GM12878 (cell line): ENCODE results near the gene C17orf50.

ENCODE experiments used
- CREM ChIP-seq: IDR thresholded peaks from 2 replicates; pipeline ENCODE4 v1.6.1; 2014; ENCODE audit warnings: antibody characterized with exemption, low read depth
- CTCF ChIP-seq, 3 experiments: IDR thresholded peaks in 2 of 3; conservative IDR thresholded peaks in 1 of 3; 2 replicates each; pipeline ENCODE4 v1.5.1; 2011; ENCODE audit warnings: low read depth in 3 of 3, low read length in 3 of 3, mild to moderate bottlenecking in 3 of 3, control low read depth in 2 of 3, moderate library complexity in 2 of 3, inconsistent platforms in 1 of 3, mixed read lengths in 1 of 3; ENCODE audit not compliant: control insufficient read depth in 2 of 3, insufficient read depth in 1 of 3; ENCODE audit errors: extremely low read depth in 1 of 3
- CUX1 ChIP-seq: IDR thresholded peaks from 2 replicates; pipeline ENCODE4 v1.6.1; 2012; ENCODE audit warnings: improper control_type of control experiment, low read depth, low read length; ENCODE audit not compliant: insufficient replicate concordance
- EP300 ChIP-seq, 2 experiments: fragments of 150-350 bp in 1 of 2; IDR thresholded peaks; 2 replicates each; pipeline ENCODE4 v1.6.1; 2011 to 2012; ENCODE audit warnings: low read depth in 2 of 2, low read length in 2 of 2, borderline replicate concordance in 1 of 2, improper control_type of control experiment in 1 of 2, inconsistent platforms in 1 of 2; ENCODE audit not compliant: control insufficient read depth in 1 of 2
- ESRRA ChIP-seq: IDR thresholded peaks from 2 replicates; pipeline ENCODE4 v1.6.1; 2012; ENCODE audit warnings: mild to moderate bottlenecking, low read length, improper control_type of control experiment
- MTA3 ChIP-seq: IDR thresholded peaks from 2 replicates; pipeline ENCODE4 v1.6.1; 2012; ENCODE audit warnings: low read length, inconsistent platforms, borderline replicate concordance
- NFIC ChIP-seq: IDR thresholded peaks from 2 replicates; pipeline ENCODE4 v1.6.1; 2012; ENCODE audit warnings: low read depth, mild to moderate bottlenecking, inconsistent platforms, low read length, moderate library complexity
- NKRF ChIP-seq: fragments of 450-650 bp; conservative IDR thresholded peaks from 2 replicates; pipeline ENCODE4 v1.6.1; 2017; ENCODE audit warnings: mild to moderate bottlenecking, moderate library complexity
- POLR2A ChIP-seq: IDR thresholded peaks from 2 replicates; pipeline ENCODE4 v1.6.1; 2011; ENCODE audit warnings: low read depth, mild to moderate bottlenecking, low read length
- SUZ12 ChIP-seq: fragments of 200-600 bp; sonication (generic); IDR thresholded peaks from one replicate; pipeline ENCODE4 v1.6.1; 2018; ENCODE audit warnings: antibody characterized with exemption, mild to moderate bottlenecking; ENCODE audit not compliant: unreplicated experiment
- TCF7 ChIP-seq: IDR thresholded peaks from 2 replicates; pipeline ENCODE4 v1.6.1; 2014; ENCODE audit warnings: antibody characterized with exemption, borderline replicate concordance
- ZNF217 ChIP-seq: fragments of 450-650 bp; IDR thresholded peaks from 2 replicates; pipeline ENCODE4 v1.6.1; 2017; ENCODE audit warnings: antibody characterized with exemption, mild to moderate bottlenecking

GRCh38 chr17:35757243-35757642 is 3.4 kb upstream of the C17orf50 start:
- TF ChIP-seq CREM (no peak), CTCF (IDR thresholded peaks at IDR 0.05 in 2 of 3, conservative IDR thresholded peaks at IDR 0.05 in 1 of 3; ENCODE audit: control insufficient read depth in 2 of 3, extremely low read depth in 1 of 3, insufficient read depth in 1 of 3, low read depth in 3 of 3, low read length in 3 of 3) (no peak), ESRRA (no peak), SUZ12 (no peak), TCF7 (no peak), MTA3 (no peak), ZNF217 (no peak), CUX1 (no peak), EP300 (IDR thresholded peaks at IDR 0.05; ENCODE audit: borderline replicate concordance in 1 of 2, control insufficient read depth in 1 of 2, low read depth in 2 of 2, low read length in 2 of 2) (no peak), NKRF (no peak), NFIC (no peak), POLR2A (no peak)
